ENCODE results near the gene VPS13D.

VPS13D gene

GRCh38 chr1:12182410-12182984 is 47.3 kb upstream of the VPS13D start:
- H3K27me3 ChIP-seq = no peaks in the 10 kb centered on the region
- peak overlapping the region; percentile 34 to 54 for H3K4me3 ChIP-seq (ENCODE audit: low read depth in 1 of 2, low read length in 1 of 2)
- peak overlapping the region; percentile 97 for H3K27ac ChIP-seq
- TF ChIP-seq CTCF (IDR thresholded peaks at IDR 0.05) = no peak
- peaks cover 99 to 100% of the 10 kb centered on the region in 2 experiments for H3K4me1 ChIP-seq (ENCODE audit: control insufficient read depth in 1 of 2, insufficient read depth in 1 of 2, low read depth in 1 of 2, low read length in 1 of 2)
- H3K9me3 ChIP-seq = no peaks in the 10 kb centered on the region
- peaks cover 49% of the 10 kb centered on the region for H3K36me3 ChIP-seq

DNA sequence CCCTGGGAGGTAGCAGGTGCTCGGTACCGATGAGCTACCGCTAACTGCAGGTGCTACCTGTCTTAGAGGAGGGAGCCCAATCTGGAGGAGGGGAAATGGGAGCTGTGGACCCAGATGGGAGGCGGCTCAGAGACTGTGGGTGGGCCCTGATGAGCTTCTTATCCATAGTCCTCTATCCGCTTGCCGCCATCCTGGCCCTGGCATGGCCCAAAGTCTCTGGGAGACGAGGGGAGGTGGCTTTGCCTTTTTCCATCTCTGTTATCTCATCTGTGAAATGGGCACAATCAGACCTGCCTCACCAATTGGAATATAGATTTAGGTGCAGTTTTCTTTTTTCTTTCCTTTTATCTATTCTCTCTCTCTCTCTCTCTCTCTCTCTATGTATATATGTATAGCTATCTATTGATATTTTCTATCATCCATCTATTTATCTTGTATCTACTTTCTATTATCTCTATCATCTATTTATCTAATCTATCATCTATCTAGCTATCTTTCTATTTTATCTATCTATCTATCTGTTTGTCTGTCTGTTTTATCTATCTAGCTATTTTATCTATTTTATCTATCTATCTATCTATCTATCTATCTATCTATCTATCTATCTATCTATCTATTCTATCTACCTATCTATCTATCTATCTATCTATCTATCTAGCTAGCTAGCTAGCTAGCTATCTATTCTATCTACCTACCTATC is 46.6 kb upstream of the VPS13D start:
- peak overlapping the region; percentile 97 for H3K27ac ChIP-seq
- no peaks in the 10 kb centered on the region for H3K9me3 ChIP-seq
- TF ChIP-seq CTCF (IDR thresholded peaks at IDR 0.05) = no peak
- H3K27me3 ChIP-seq = no peaks in the 10 kb centered on the region
- H3K36me3 ChIP-seq = peaks cover 50% of the 10 kb centered on the region
- H3K4me3 ChIP-seq (ENCODE audit: low read depth in 1 of 2, low read length in 1 of 2) = peak overlapping the region; percentile 67 to 88
- H3K4me1 ChIP-seq (ENCODE audit: control insufficient read depth in 1 of 2, insufficient read depth in 1 of 2, low read depth in 1 of 2, low read length in 1 of 2) = peaks cover 99 to 100% of the 10 kb centered on the region in 2 experiments

DNA sequence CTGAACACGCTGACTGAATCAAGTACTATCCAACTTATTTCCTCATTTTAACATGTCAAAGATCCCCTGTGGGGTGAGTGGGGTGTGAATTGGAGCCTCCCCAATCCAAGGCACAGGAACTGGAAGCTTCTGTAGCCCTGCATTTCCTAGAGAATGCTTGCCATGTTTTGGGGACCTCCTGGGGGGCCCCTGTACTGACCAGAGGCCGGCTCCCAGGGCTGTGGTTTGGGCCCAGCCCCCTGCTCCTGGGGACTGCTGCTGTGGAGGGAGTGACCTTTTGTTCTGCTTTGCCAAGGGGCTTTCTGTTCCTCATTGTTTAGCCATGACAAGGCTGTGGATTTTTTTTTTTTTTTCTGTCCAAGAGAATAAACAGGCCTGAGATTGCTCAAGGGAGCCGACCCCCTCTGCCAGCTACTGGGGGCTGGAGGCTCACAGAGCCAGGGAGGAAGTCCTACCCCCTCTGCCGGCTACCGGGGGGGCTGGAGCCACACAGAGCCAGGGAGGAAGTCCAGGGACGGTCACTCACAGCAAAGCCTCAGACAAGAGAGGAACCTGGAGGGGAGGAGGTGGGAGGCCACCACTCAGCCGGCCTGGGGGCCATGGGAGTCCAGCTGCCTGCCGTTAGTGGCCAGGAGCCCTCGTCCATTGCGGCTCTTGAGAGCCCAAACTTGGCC is 45.7 kb upstream of the VPS13D start:
- H3K4me3 ChIP-seq (ENCODE audit: low read depth in 1 of 2, low read length in 1 of 2) = peak overlapping the region; percentile 67 to 88
- no peaks in the 10 kb centered on the region for H3K27me3 ChIP-seq
- peaks cover 52% of the 10 kb centered on the region for H3K36me3 ChIP-seq

GRCh38 chr1:12185036-12185917 is 44.6 kb upstream of the VPS13D start:
- Histone ChIP-seq H3K9me3 (no peaks in the 10 kb centered on the region), H3K27me3 (no peaks in the 10 kb centered on the region), H3K36me3 (peaks cover 60% of the 10 kb centered on the region), H3K27ac (peak overlapping the region; percentile 97), H3K4me1 (ENCODE audit: control insufficient read depth in 1 of 2, insufficient read depth in 1 of 2, low read depth in 1 of 2, low read length in 1 of 2) (peaks cover 90 to 94% of the 10 kb centered on the region in 2 experiments), H3K4me3 (ENCODE audit: low read depth in 1 of 2, low read length in 1 of 2) (peak overlapping the region; percentile 67 to 88)
- TF ChIP-seq CTCF (IDR thresholded peaks at IDR 0.05) = no peak

More for the DNA sequence above, 45.7 kb upstream of the VPS13D start:
- Histone ChIP-seq H3K4me1 (ENCODE audit: control insufficient read depth in 1 of 2, insufficient read depth in 1 of 2, low read depth in 1 of 2, low read length in 1 of 2) (peaks cover 99 to 100% of the 10 kb centered on the region in 2 experiments), H3K9me3 (no peaks in the 10 kb centered on the region), H3K27ac (peak overlapping the region; percentile 97)
- peak; percentile 83 for TF ChIP-seq CTCF (IDR thresholded peaks at IDR 0.05)
